Cardiac muscle cell (in vitro differentiated cells and primary cell): ENCODE results near the gene HK1. TPM values are rescaled to one million over a fixed set of nuclear protein-coding genes. Genes with fewer than 3 reads are reported as not detected.

Experiments used
- DNase-seq, 2 donors: peaks; one replicate each; pipeline versions ENCODE4 v3.0.0 to v3.0.0-alpha.2; 2010 to 2017; ENCODE audit warnings: low read depth in 1 of 2, low spot score in 1 of 2
- H3K27ac ChIP-seq: fragments of 200-600 bp; sonication (generic); 2 replicates; pipeline ENCODE4 v1.5.1; 2016
- H3K27me3 ChIP-seq: fragments of 200-600 bp; sonication (generic); 2 replicates; pipeline ENCODE4 v1.6.0; 2016; ENCODE audit warnings: control low read depth
- H3K36me3 ChIP-seq: fragments of 200-600 bp; sonication (generic); 2 replicates; pipeline ENCODE4 v1.5.1; 2016; ENCODE audit warnings: control low read depth
- H3K4me1 ChIP-seq: fragments of 200-600 bp; sonication (generic); 2 replicates; pipeline ENCODE4 v1.8.1; 2017; ENCODE audit warnings: low read depth, mild to moderate bottlenecking, mixed run types
- H3K4me3 ChIP-seq: fragments of 200-600 bp; sonication (generic); 2 replicates; pipeline ENCODE4 v1.5.1; 2016; ENCODE audit warnings: mild to moderate bottlenecking
- H3K9me3 ChIP-seq: fragments of 200-600 bp; sonication (generic); 2 replicates; pipeline ENCODE4 v1.5.1; 2017; ENCODE audit warnings: low read depth, mild to moderate bottlenecking, control low read depth
- polyA plus RNA-seq: library from polyadenylated mRNA; unstranded; fragments of >200 nt; fragmentation: Nextera tagmentation; extraction: Ambion mirVana; gene quantifications from 2 replicates; pipeline ENCODE4 v1.2.1, GENCODE V29; 2016
- total RNA-seq: library from RNA; depleted of rRNA; stranded (reverse); fragments of >200 nt; gene quantifications from 2 replicates; pipeline ENCODE4 v1.2.3, GENCODE V29; 2016
- TF ChIP-seq, protein P1 (sequence below): IDR thresholded peaks from 2 replicates; pipeline ENCODE4 v1.5.1; 2012; ENCODE audit warnings: low read depth, mild to moderate bottlenecking, low read length

Gene HK1
- total and polyA plus RNA-seq, 2 experiments from 2014 or later, result 324 to 347 TPM

DNA sequence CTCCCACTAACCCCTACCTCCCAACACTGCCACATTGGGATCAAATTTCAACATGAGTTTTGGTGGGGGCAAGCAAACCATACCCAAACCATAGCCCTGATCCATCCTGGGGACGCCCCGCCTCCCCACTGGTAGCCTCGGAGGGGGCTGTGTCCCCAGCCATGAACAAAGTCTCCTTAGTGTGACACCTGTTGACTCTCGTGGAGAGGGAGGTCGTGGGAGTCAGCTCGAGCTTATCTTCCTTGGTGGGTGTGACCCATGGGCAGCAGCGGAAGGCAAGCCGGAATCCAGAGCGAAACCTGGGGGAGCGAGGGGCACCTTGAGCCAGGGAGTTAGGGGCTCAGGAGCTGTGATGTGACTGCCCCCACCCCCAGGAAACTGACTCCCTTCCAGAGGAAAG is 126.5 kb downstream of the HK1 start:
- TF ChIP-seq, protein P1, sequence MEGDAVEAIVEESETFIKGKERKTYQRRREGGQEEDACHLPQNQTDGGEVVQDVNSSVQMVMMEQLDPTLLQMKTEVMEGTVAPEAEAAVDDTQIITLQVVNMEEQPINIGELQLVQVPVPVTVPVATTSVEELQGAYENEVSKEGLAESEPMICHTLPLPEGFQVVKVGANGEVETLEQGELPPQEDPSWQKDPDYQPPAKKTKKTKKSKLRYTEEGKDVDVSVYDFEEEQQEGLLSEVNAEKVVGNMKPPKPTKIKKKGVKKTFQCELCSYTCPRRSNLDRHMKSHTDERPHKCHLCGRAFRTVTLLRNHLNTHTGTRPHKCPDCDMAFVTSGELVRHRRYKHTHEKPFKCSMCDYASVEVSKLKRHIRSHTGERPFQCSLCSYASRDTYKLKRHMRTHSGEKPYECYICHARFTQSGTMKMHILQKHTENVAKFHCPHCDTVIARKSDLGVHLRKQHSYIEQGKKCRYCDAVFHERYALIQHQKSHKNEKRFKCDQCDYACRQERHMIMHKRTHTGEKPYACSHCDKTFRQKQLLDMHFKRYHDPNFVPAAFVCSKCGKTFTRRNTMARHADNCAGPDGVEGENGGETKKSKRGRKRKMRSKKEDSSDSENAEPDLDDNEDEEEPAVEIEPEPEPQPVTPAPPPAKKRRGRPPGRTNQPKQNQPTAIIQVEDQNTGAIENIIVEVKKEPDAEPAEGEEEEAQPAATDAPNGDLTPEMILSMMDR, result no peak

DNA sequence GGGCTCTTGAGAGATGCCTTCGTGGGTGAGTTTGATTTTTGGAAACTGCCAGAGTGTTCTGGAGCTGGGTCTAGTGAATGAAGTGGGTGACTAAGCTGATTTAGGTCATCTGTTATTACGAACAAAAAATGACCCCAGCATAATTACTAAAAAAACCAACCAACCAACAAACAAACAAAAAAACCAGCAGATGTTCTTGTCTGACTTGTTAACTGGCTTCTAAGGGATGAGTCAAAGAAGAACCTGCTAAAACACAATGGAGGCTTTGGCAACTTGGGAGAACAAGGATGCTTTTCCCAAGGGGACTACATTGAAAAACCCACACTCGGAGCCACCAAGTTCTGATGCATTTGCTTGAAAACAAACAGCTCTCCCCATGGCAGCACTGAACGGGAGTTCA is 126.9 kb downstream of the HK1 start:
- H3K4me1 ChIP-seq, result peaks cover 16% of the 10 kb centered on the region
- H3K27me3 ChIP-seq, result no peaks in the 10 kb centered on the region
- DNase-seq, result peak in 1 of 2 donors; percentile 34
- TF ChIP-seq, protein P1, result no peak
- H3K36me3 ChIP-seq, result peaks cover 14% of the 10 kb centered on the region
- no peak overlapping the region for H3K4me3 ChIP-seq
- no peak overlapping the region for H3K27ac ChIP-seq
- no peaks in the 10 kb centered on the region for H3K9me3 ChIP-seq

More for the DNA sequence above, 126.5 kb downstream of the HK1 start:
- H3K27me3 ChIP-seq, result no peaks in the 10 kb centered on the region
- H3K4me3 ChIP-seq, result no peak overlapping the region
- H3K4me1 ChIP-seq, result peaks cover 16% of the 10 kb centered on the region
- H3K36me3 ChIP-seq, result peaks cover 14% of the 10 kb centered on the region
- no peak overlapping the region for H3K27ac ChIP-seq
- no peak for DNase-seq
- no peaks in the 10 kb centered on the region for H3K9me3 ChIP-seq

DNA sequence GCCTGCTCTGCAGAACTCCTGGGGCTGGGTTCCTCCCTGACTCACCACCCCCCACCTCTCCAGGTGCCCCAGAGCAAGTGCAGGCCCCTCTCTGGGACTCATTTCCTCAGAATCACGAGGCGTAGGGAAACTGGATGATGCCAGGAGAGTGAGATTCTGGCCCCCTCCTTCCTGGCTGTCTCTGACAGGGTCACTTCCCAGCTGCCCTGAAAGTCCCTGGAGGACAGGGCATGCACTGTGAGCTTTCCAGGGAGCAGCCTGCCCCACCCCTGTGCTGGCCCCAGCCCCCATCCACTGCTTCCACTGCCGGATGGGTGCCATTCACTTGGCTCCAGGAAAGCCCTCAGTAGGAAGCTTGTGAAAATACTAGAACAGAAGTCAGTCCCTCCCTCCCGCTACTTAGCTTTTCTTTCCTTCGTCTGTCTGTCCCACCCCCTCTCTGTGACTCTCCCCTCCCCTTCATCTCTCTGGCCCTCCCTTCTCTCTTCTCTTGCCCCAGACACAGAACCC is 128.1 kb downstream of the HK1 start:
- H3K9me3 ChIP-seq, result no peaks in the 10 kb centered on the region
- peaks cover 6% of the 10 kb centered on the region for H3K36me3 ChIP-seq
- peak; percentile 37 to 75 for DNase-seq
- H3K4me1 ChIP-seq, result peaks cover 24% of the 10 kb centered on the region
- TF ChIP-seq, protein P1, result no peak
- H3K4me3 ChIP-seq, result no peak overlapping the region
- H3K27me3 ChIP-seq, result no peaks in the 10 kb centered on the region
- peak overlapping the region; percentile 73 for H3K27ac ChIP-seq

DNA sequence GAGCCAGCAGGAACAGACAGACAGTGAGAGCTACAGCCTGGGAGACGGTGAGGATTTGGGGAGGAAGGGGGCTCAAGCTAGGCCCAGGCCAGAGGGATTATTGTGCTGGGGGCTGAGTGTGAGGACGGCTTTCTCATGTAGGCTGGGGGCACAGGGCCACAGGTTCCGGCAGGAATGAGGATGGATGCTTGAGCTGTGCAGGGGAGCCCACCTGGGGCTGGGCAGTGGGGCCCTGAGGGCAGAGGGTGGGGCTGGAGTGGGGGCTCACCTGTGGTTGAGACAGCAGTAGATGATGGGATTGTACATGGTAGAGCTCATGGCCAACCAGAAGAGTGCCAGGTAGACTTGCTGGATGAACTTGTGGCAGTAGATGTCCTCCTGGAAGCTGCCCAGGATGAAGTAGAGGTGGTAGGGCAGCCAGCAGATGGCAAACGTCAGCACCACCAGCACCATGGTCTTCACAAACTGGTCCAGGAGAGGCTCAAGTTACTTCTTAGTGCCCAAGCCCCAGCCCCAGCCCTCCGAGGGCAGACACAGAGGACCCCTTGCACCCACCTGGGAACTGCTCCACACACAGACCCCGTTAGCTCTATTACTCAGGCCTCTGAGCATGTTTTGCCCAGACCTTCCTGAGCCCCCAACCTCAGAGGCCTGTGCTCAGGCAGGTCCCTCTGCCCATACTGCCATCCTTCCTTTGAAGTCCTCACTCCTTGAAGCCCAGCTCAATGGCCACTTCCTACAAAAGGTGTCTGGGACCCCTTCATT is 128.7 kb downstream of the HK1 start:
- peak in 1 of 2 donors; percentile 14 for DNase-seq
- Histone ChIP-seq H3K36me3 (peaks cover 3% of the 10 kb centered on the region), H3K27me3 (no peaks in the 10 kb centered on the region), H3K27ac (peak overlapping the region; percentile 73), H3K4me1 (peaks cover 24% of the 10 kb centered on the region), H3K4me3 (no peak overlapping the region), H3K9me3 (no peaks in the 10 kb centered on the region)
- TF ChIP-seq, protein P1, result no peak

DNA sequence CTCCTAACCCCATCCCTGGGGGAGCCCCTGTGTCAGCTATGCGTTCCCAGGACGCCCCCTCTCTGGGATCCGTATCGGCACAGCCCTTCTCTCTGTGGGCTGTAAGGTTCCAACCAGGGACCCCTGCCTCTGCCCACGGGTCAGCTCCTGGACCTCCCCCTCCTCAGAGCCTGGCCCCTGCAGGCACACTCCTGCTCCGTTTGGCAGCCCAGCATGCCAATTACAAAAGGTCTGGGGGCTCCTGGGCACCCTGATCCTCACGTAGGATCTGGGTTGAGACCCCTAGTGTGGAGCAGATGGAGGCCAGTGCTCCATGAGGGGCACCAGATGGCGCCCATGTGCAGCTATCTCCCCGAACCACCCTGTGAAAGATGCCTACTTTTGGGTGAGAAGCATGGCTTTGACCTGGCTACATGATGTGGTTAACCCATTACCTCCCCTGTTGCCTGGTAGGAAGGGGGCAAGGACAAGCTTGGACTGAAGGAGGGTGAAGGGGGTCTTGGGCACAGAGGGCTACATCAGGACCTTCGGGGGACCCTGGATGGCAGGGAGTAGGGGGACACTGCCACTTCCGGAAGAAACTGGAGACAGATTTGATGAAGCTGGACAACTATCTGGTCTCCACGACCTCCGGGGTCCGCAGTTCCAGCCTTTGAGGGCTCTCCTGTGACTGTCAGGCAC is 129.5 kb downstream of the HK1 start:
- peaks cover under 1% of the 10 kb centered on the region for H3K36me3 ChIP-seq
- DNase-seq, result peak; percentile 23 to 54
- H3K27me3 ChIP-seq, result no peaks in the 10 kb centered on the region
- H3K4me3 ChIP-seq, result no peak overlapping the region
- TF ChIP-seq, protein P1, result peak; percentile 24
- H3K9me3 ChIP-seq, result no peaks in the 10 kb centered on the region
- peaks cover 24% of the 10 kb centered on the region for H3K4me1 ChIP-seq
- no peak overlapping the region for H3K27ac ChIP-seq
